SK-N-SH (cell line): ENCODE results near the gene PAXX. TPM values are rescaled to one million over a fixed set of nuclear protein-coding genes. Genes with fewer than 3 reads are reported as not detected.

Source experiments
- CTCF ChIA-PET: fragments of 300-600, 350-600 bp; formaldehyde crosslinking; extraction: SDS; loops from one replicate; lab custom pipeline; 2021; lab: Yijun Ruan, JAX
- POLR2A ChIA-PET: fragments of 350-600 bp; sonication (Branson Sonifier 250); formaldehyde crosslinking; extraction: SDS; loops from one replicate; lab custom pipeline; 2020; ENCODE audit warnings: antibody characterized with exemption, inconsistent platforms; lab: Yijun Ruan, JAX
- DNase-seq: peaks from one replicate; pipeline ENCODE4 v3.0.0; 2012
- H2AFZ ChIP-seq: fragments of 200-600 bp; sonication (generic); 2 replicates; pipeline ENCODE4 v1.8.1; 2016; ENCODE audit warnings: antibody characterized with exemption, mild to moderate bottlenecking, low read depth
- H3F3A ChIP-seq: fragments of 200-600 bp; sonication (generic); replicated peaks from 2 replicates; pipeline ENCODE3; 2016; ENCODE audit warnings: antibody characterized with exemption, mild to moderate bottlenecking; ENCODE audit not compliant: insufficient read depth
- H3K27ac ChIP-seq, 2 experiments: fragments of 200-500 bp in 1 of 2; fragments of 200-600 bp in 1 of 2; sonication (Bioruptor generic) in 1 of 2; sonication (generic), shearing (Covaris generic) in 1 of 2; 2 replicates each; pipeline versions ENCODE4 v1.5.1 to v1.6.1; 2014 to 2016; ENCODE audit warnings: low read depth in 2 of 2, inconsistent platforms in 1 of 2, low read length in 1 of 2, mild to moderate bottlenecking in 1 of 2, mixed read lengths in 1 of 2
- H3K27me3 ChIP-seq: fragments of 200-600 bp; sonication (generic), shearing (Covaris generic); 2 replicates; pipeline ENCODE4 v1.6.1; 2016; ENCODE audit warnings: mixed run types; ENCODE audit not compliant: insufficient read depth
- H3K36me3 ChIP-seq, 2 experiments: fragments of 200-500 bp in 1 of 2; fragments of 200-600 bp in 1 of 2; sonication (Bioruptor generic) in 1 of 2; sonication (generic) in 1 of 2; replicated peaks in 1 of 2; 2 replicates each; pipeline versions ENCODE3 to v1.5.1; 2014 to 2016; ENCODE audit warnings: low read length in 1 of 2, mild to moderate bottlenecking in 1 of 2; ENCODE audit not compliant: insufficient read depth in 2 of 2, control insufficient read depth in 1 of 2
- H3K4me1 ChIP-seq, 2 experiments: fragments of 200-500 bp in 1 of 2; fragments of 200-600 bp in 1 of 2; sonication (Bioruptor generic) in 1 of 2; sonication (generic), shearing (Covaris generic) in 1 of 2; 2 replicates each; pipeline versions ENCODE4 v1.5.1 to v1.6.1; 2014 to 2016; ENCODE audit warnings: low read depth in 1 of 2, low read length in 1 of 2, mixed run types in 1 of 2; ENCODE audit not compliant: insufficient read depth in 2 of 2, control insufficient read depth in 1 of 2
- H3K4me2 ChIP-seq: fragments of 200-600 bp; sonication (generic), shearing (Covaris generic); 2 replicates; pipeline ENCODE4 v1.6.1; 2017; ENCODE audit warnings: mixed run types
- H3K4me3 ChIP-seq, 2 experiments: fragments of 200-500 bp in 1 of 2; fragments of 200-600 bp in 1 of 2; sonication (Bioruptor generic) in 1 of 2; sonication (generic), shearing (Covaris generic) in 1 of 2; 2 replicates each; pipeline versions ENCODE4 v1.5.1 to v1.8.1; 2014 to 2016; ENCODE audit warnings: low read depth in 2 of 2, inconsistent platforms in 1 of 2, low read length in 1 of 2, mild to moderate bottlenecking in 1 of 2, mixed read lengths in 1 of 2, moderate library complexity in 1 of 2
- H3K79me2 ChIP-seq: fragments of 200-600 bp; sonication (generic); 2 replicates; pipeline ENCODE4 v1.8.1; 2017; ENCODE audit warnings: mild to moderate bottlenecking; ENCODE audit not compliant: insufficient read depth
- H3K9ac ChIP-seq: fragments of 200-600 bp; sonication (generic); 2 replicates; pipeline ENCODE4 v1.6.1; 2017; ENCODE audit warnings: mixed run types
- H3K9me2 ChIP-seq: fragments of 200-600 bp; sonication (generic); 2 replicates; pipeline ENCODE4 v1.6.1; 2017; ENCODE audit warnings: mixed run types
- H3K9me3 ChIP-seq: fragments of 200-600 bp; sonication (generic); 2 replicates; pipeline ENCODE4 v1.6.1; 2017; ENCODE audit warnings: mixed run types, mild to moderate bottlenecking, moderate library complexity
- H4K20me1 ChIP-seq: fragments of 200-600 bp; sonication (generic); 2 replicates; pipeline ENCODE4 v1.6.1; 2017; ENCODE audit warnings: mild to moderate bottlenecking, mixed run types; ENCODE audit not compliant: insufficient read depth
- CTCF ChIP-seq: fragments of 200-600 bp; sonication (generic); IDR thresholded peaks from 2 replicates; pipeline ENCODE4 v1.6.1; 2017; ENCODE audit warnings: antibody characterized with exemption, mild to moderate bottlenecking, moderate library complexity
- ELF1 ChIP-seq: IDR thresholded peaks from 2 replicates; pipeline ENCODE4 v1.4.0; 2012
- EZH2phosphoT487 ChIP-seq: fragments of 200-600 bp; sonication (generic); IDR thresholded peaks from 2 replicates; pipeline ENCODE4 v1.6.1; 2017; ENCODE audit warnings: low read depth, mixed run types, mild to moderate bottlenecking, antibody characterized with exemption, moderate library complexity, borderline replicate concordance
- FOXJ3 ChIP-seq: sonication (generic); formaldehyde crosslinking; IDR thresholded peaks from 2 replicates; pipeline ENCODE4 v1.5.1; 2020; ENCODE audit warnings: mild to moderate bottlenecking, missing genetic modification reagents
- FOXM1 ChIP-seq: IDR thresholded peaks from 2 replicates; pipeline ENCODE4 v1.4.0; 2012; ENCODE audit warnings: low read depth, mild to moderate bottlenecking
- IRF3 ChIP-seq: fragments of 150-350 bp; IDR thresholded peaks from 2 replicates; pipeline ENCODE4 v1.6.1; 2016; ENCODE audit warnings: mild to moderate bottlenecking, low read depth, low read length
- MAX ChIP-seq: IDR thresholded peaks from 2 replicates; pipeline ENCODE4 v1.4.0; 2012; ENCODE audit warnings: low read depth
- MXI1 ChIP-seq: IDR thresholded peaks from 2 replicates; pipeline ENCODE4 v1.6.1; 2012; ENCODE audit warnings: mild to moderate bottlenecking, low read depth, low read length, improper control_type of control experiment
- NFIC ChIP-seq: IDR thresholded peaks from 2 replicates; pipeline ENCODE4 v1.4.0; 2012; ENCODE audit warnings: borderline replicate concordance
- RAD21 ChIP-seq: IDR thresholded peaks from 2 replicates; pipeline ENCODE4 v1.6.1; 2012; ENCODE audit warnings: mild to moderate bottlenecking, low read length
- RFX5 ChIP-seq: IDR thresholded peaks from 2 replicates; pipeline ENCODE4 v1.6.1; 2012; ENCODE audit warnings: mild to moderate bottlenecking, improper control_type of control experiment, low read length
- SMC3 ChIP-seq: IDR thresholded peaks from 2 replicates; pipeline ENCODE4 v1.6.1; 2012; ENCODE audit warnings: low read depth, low read length, improper control_type of control experiment
- TCF12 ChIP-seq: IDR thresholded peaks from 2 replicates; pipeline ENCODE4 v1.4.0; 2012
- USF1 ChIP-seq: IDR thresholded peaks from 2 replicates; pipeline ENCODE4 v1.4.0; 2012; ENCODE audit warnings: low read depth, borderline replicate concordance
- YY1 ChIP-seq: IDR thresholded peaks from 2 replicates; pipeline ENCODE4 v1.4.0; 2012; ENCODE audit warnings: low read depth, mild to moderate bottlenecking
- WGBS: methylation state at CpG from one replicate; pipeline ENCODE4 v1.1.6; 2017; ENCODE audit warnings: low lambda C conversion rate; 5-methylcytosine and 5-hydroxymethylcytosine counted together
- polyA plus RNA-seq, 3 experiments: library from polyadenylated mRNA; depleted of rRNA; stranded (reverse); fragments of >200 nt; gene quantifications; 2 replicates each; pipeline ENCODE4 v1.2.3, GENCODE V29; 2012

PAXX gene
- polyA plus RNA-seq, 1 of the 3 experiments (the other 2 are of a cell fraction) = 52.9 TPM

- Histone ChIP-seq H2AFZ (no peak overlapping the region), H3K9me3 (no peaks in the 10 kb centered on the region), H3K4me3 (no peak overlapping the region), H3K4me2 (no peak overlapping the region), H4K20me1 (no peaks in the 10 kb centered on the region), H3K27me3 (no peaks in the 10 kb centered on the region), H3F3A (no peaks in the 10 kb centered on the region), H3K36me3 (no peaks in the 10 kb centered on the region), H3K4me1 (peaks cover 0 to 8% of the 10 kb centered on the region in 2 experiments; a peak in 1 of 4 replicates), H3K9ac (no peak overlapping the region), H3K79me2 (no peaks in the 10 kb centered on the region), H3K9me2 (no peaks in the 10 kb centered on the region), H3K27ac (no peak overlapping the region; a peak in 1 of 4 replicates)
- POLR2A ChIA-PET = no interaction called here
- WGBS = 85% methylated on average over 9 of the region's 15 CpGs
- TF ChIP-seq FOXJ3 (no peak), USF1 (no peak), MXI1 (no peak), YY1 (no peak)
- DNase-seq = no peak
- CTCF ChIA-PET = interaction anchor here (1.8 kb wide), 1 partner anchor 13 kb away, joined by 8 read pairs; no protein-coding TSS in a partner anchor
Observed at GRCh38 chr9:136960938-136961275, 31.3 kb upstream of the PAXX start.

GRCh38 chr9:136961279-136962065 is 30.8 kb upstream of the PAXX start:
- CTCF ChIA-PET = interaction anchor here (1.0 to 1.6 kb wide), 2 partner anchors 9 to 17 kb away, joined by 4 to 6 read pairs; partner anchors contain the start of genes C8G and FBXW5
- POLR2A ChIA-PET = no interaction called here
- peaks cover 0 to 8% of the 10 kb centered on the region in 2 experiments; a peak in 1 of 4 replicates for H3K4me1 ChIP-seq

More at GRCh38 chr9:136961279-136962065, 30.8 kb upstream of the PAXX start:
- Histone ChIP-seq H3F3A (no peaks in the 10 kb centered on the region), H3K4me2 (no peak overlapping the region), H2AFZ (no peak overlapping the region), H4K20me1 (no peaks in the 10 kb centered on the region), H3K79me2 (no peaks in the 10 kb centered on the region), H3K9me2 (no peaks in the 10 kb centered on the region), H3K27me3 (no peaks in the 10 kb centered on the region), H3K4me3 (no peak overlapping the region), H3K9ac (no peak overlapping the region), H3K27ac (no peak overlapping the region; a peak in 1 of 4 replicates), H3K9me3 (no peaks in the 10 kb centered on the region), H3K36me3 (no peaks in the 10 kb centered on the region)
- DNase-seq = peak; percentile 66
- 74% methylated on average over 12 of the region's 23 CpGs for WGBS
- no peak for TF ChIP-seq EZH2phosphoT487
- no peak for TF ChIP-seq ELF1
- TF ChIP-seq CTCF = no peak
- no peak for TF ChIP-seq MAX
- TF ChIP-seq RFX5 = no peak
- no peak for TF ChIP-seq RAD21
- no peak for TF ChIP-seq FOXM1
- no peak for TF ChIP-seq USF1
- TF ChIP-seq TCF12 = no peak
- no peak for TF ChIP-seq SMC3
- no peak for TF ChIP-seq IRF3
- TF ChIP-seq NFIC = no peak
